ENCODE results near the gene SPINDOC.

DNA sequence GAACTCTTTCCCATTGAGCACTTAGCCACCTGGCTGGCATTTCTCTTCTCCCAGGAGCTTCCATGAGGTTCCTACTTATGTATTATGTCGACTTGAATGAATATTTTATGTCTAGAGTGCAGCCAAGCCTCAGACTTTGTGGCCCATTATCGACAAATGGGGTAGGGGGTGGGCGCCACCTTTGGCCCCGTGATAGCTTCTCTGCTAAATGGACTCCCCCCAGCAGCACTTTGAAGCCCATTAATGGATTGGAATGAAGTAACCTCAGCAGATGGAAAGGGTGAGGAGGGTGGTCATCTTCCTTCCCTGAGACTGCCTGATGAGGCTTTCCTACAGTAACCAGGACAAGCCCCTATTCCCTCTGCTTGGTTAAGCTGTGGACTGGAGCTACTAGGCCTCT lies 31.6 kb downstream of the SPINDOC start:
- TF ChIP-seq, protein P1, sequence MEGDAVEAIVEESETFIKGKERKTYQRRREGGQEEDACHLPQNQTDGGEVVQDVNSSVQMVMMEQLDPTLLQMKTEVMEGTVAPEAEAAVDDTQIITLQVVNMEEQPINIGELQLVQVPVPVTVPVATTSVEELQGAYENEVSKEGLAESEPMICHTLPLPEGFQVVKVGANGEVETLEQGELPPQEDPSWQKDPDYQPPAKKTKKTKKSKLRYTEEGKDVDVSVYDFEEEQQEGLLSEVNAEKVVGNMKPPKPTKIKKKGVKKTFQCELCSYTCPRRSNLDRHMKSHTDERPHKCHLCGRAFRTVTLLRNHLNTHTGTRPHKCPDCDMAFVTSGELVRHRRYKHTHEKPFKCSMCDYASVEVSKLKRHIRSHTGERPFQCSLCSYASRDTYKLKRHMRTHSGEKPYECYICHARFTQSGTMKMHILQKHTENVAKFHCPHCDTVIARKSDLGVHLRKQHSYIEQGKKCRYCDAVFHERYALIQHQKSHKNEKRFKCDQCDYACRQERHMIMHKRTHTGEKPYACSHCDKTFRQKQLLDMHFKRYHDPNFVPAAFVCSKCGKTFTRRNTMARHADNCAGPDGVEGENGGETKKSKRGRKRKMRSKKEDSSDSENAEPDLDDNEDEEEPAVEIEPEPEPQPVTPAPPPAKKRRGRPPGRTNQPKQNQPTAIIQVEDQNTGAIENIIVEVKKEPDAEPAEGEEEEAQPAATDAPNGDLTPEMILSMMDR (optimal IDR thresholded peaks at IDR 0.05 in 1 of 3, IDR thresholded peaks at IDR 0.05 in 1 of 3, conservative IDR thresholded peaks at IDR 0.05 in 1 of 3; ENCODE audit: extremely low read depth in 1 of 3, insufficient read depth in 2 of 3, low read length in 3 of 3): no peak
- no peak for TF ChIP-seq EZH2 (IDR thresholded peaks at IDR 0.05; ENCODE audit: low read length)

All from keratinocyte (primary cell).